ENCODE data around the gene NPAS3.

Gene NPAS3

DNA sequence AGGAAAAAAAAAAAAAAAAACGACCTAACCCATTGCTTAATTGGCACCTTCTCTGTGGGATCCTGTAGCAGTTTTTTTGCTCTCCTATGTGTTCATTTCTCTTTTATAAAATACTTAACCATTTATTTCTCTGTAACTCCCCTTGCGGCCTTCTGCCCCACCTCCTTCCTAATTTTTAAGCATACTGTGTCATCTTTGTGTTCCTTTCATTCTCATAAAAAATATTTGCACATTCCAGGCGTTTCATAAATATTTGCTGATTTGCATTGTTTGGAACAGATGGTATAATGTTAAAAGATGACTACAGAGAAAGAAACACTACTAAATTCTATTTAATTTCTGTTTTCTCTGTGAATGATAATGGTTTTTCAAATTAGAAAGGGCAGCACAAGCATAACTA lies 77.9 kb downstream of the NPAS3 start:
- DNase-seq (ENCODE audit: low read depth) = no peak

DNA sequence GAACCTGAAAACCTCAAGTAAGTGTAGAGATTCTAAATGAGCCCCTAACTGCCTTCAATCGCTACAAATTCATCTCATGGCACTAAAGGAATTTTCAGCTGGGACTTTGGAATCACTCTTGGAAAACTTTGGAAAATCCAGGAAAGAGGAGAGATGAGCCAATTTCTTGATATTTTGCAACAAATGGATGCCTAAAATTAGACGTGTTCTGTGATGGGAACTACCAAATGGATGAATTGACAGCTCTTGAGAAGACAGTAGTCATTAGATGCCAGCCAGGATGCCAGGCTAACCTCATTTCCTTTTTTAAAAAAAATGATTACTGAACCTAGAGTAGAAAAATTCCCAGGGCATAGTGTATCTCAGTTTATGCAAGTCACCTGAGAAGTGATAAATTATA lies 78.3 kb downstream of the NPAS3 start:
- no peak for DNase-seq (ENCODE audit: low read depth)

DNA sequence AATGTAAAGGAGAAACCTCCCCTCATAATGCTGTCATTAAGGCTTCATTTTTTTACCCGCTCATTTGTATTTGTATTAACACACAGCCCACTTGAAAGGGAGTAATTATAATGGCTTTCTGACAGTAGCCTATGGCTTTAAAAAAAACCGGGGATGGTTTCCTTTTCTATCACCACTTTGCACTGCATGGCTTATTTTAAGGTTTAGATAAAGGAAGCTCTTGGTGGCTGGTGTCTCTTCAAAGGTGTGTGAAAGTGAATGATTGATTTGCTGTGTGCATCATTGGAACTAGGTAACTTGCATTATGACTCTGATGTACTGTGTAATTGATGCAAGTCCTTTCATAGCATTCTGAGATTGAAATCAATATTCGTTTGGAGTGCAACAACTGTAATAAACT lies 80.7 kb downstream of the NPAS3 start:
- no peak for DNase-seq (ENCODE audit: low read depth)

DNA sequence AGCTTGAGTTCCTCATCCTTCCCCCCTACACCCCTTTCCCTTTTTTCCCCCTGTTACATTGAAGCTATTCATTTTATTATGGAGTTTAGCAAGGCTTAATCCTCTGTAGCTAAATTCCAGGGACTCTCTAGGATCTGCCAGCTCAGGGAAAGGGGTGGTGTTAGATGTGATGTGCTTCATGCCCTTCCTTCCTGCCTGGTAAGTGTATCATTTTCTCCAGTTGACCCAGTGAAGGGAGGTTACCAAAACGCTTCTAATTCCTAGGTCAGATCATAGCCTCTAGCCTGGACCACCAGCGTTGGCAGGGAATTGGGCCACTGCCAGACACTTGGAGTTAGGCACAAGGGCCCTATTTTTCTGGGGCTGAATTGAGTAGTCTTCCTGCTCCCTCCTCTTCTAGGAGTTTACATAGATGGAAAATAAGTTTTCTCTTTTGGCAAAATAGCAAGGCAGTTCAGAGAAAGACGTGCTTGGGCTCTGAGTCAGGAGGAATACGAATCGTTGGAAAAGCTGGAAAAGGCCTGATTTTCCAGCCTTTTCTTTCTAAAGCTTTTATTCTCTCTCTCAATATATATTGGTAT lies 88.3 kb downstream of the NPAS3 start:
- DNase-seq (ENCODE audit: low read depth) = no peak

DNA sequence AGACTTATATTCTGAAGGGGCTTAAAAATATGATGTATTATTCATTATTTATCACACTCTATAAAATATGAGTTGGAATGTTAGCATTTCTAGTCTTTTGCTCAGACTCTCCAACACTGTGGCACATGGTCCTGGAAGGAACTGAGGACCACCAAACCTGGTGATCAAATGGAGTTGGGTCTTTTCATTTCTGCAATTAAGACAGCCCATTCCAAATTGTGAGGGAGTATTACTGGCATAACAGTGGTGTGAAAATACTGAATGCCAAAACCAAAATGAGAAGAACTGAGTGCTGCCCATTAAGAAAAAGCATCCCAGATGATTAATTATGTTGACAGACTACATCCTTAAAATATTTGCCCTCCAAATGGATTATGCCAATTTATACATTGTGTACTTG lies 90.8 kb downstream of the NPAS3 start:
- DNase-seq (ENCODE audit: low read depth) = no peak

DNA sequence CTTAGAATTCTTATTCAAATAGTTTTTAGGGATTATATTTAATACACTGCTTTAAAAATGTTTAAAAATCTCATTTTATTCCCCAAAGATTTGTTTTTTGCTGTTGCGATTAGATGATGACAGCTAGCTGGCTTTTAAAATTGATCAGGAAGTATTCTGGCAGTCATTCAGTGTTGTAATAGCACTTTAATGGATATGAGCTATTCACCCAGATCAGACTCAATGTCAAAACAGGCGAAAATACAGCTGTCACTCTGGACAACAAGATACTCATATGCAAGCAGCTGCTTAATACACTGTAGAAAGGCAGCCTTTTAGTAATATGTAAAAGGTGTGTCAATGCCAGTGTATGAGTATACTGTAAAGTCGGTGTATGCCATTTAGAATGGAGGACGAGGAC lies 91.7 kb downstream of the NPAS3 start:
- DNase-seq (ENCODE audit: low read depth) = no peak

DNA sequence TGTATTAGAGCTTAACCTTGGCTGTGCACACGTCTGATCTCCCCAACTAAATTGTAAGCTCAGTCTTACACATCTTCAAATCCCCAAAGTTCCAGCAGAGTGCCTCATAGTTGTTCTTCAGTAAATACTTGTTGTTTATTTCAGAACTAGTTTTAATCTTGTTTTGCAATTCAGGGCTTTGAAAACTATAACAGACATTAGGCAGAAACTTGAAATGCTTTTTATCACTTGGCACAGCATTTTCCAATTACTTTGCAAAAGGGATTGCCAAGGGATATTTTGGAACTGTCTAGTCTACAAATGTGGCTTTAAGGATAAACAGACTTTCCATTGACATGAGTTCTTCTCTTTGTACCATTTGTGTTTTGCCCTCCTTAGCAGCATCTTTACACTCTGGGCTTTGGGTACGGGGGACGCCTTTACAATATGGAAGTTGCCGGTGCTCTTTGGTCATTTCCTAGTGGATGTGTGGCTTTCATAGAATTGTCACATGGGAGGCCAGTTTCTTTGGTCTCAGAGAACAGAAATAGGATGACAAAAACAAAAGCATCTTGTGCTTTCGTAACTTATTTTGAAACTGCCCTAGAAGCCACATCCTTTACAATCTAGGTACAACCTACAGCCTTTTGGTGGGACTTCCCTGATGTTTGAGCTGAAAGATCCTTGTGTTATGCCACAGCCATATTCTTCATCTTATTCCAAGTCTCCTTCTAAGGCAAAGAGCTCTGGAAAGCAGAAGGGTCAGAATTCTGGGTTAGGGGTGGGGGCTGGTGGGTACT lies 96.9 kb downstream of the NPAS3 start:
- DNase-seq (ENCODE audit: low read depth) = no peak

DNA sequence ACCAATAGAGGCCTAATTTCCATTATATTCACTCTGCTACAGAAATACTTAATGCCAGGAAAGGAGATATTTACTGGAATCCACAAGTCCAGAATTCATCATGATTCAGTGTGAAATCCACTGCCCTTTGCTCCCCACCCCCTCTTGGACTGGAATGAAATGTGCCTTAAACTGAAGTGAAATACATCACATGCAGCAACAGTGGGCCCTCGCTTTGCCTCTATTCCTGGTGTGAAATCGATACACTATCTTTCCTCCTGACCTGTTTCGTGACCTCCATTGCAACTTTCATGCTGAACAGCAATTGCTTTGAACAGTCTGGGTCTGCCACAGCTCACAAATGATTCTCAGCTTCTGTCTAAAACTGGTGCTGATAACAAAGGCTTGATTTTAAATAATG lies 100.6 kb downstream of the NPAS3 start:
- no peak for DNase-seq (ENCODE audit: low read depth)

DNA sequence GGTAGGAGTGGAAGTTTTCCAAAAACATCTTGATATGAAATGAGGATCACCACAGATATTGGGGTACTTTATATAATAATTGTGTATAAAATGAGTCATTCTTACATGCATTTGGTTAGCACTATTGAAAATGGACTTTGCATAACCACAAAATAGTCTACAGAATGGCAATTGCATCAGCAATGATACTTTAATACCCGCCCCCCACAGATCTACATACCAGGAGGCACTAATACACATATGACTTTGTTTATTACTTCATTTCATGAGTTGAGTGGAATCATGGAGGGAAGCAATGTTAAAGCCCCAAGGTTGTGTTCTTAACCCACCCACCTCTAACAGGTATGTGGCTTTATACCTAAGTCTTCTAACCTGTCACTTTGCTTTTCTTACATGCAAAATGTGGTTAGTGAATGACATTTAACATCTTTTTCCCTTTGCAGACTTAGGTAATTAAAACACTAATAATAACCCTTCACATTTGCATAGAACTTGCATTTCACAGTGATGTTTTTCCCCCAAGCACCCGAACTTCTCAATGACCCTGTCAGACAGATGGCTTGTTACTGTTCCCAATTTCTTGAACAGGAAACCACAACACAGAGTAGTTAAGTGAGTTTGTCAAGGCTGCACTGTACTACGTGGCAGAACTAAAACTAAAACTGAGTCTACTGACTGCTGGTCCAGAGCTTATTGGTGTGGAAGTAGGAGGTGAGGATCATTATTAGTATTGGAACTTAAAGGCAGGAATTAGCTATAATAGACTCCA lies 101.9 kb downstream of the NPAS3 start:
- DNase-seq (ENCODE audit: low read depth) = no peak

DNA sequence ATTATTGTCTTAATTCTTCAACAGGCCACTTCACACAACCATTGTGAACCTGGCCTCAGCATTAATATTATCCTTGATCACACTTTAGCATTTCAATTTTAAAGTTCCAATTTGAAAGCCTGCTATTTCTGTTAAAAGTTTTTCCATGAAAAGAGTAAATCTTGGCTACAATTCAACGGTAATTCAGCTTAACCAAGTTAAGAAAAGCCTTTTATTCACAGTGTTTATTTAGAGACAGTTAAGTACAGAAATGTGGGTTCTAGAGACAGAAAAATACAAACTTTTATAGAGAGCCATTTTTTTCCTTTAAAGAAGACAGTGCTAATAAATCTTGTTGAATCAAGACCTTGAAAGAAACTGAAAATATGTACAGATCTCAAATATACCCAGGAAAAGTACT lies 103.9 kb downstream of the NPAS3 start:
- no peak for DNase-seq (ENCODE audit: low read depth)

DNA sequence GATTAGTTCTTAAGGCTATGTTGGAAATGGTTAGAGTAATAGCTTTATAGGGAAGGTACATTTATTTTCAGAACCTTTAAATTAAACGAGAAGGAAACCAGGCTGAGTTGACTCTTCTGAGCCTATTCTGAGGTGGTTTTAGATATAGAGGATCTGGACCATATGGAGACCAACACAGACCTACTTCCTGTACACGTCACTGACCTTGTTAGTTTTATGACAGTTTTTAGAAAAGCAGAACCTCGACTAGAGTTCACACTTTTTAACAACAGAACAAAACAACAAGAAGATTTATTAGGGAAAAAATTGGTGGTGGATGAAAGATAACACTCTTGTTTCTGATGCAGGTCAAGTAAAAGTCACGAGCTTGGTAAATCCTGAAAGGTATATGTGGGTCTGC lies 107.1 kb downstream of the NPAS3 start:
- no peak for DNase-seq (ENCODE audit: low read depth)

DNA sequence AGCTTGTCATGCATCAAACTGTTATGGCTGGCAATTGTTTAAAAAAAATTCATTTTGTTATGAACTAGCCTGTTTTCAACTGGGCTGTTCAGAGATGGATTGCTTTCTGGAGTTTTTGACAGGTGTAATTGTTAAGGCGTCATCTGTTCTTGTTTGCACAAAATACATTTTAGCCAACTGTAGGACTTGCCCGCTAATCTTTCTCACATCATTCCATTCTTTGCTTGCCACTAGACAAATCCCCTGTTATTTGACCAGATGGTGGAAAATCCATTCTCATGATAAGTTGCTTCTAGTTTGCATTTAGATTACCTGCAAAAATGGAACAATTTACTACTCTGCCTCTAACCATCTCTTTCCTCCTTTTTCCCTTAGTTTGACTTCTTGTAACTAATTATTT lies 114.3 kb downstream of the NPAS3 start:
- no peak for DNase-seq (ENCODE audit: low read depth)

DNA sequence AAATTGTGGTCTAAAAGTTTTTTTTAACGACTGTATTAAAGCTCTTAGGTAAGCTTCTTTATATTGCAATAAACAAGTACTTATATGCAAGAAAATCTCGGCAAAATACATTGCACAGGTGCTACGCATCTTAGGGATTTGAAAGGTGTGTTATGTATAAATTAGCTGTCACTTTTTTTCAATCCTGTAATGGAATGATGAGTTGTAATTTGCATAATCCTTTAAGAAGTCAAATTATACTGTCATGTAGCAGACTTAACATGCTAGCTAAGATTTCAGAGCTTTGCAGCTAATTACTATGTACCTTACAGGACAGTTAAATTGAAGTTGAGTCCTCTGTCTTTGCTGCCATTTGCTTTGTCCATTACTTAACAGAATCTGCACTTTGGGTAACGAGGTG lies 117.5 kb downstream of the NPAS3 start:
- no peak for DNase-seq (ENCODE audit: low read depth)

DNA sequence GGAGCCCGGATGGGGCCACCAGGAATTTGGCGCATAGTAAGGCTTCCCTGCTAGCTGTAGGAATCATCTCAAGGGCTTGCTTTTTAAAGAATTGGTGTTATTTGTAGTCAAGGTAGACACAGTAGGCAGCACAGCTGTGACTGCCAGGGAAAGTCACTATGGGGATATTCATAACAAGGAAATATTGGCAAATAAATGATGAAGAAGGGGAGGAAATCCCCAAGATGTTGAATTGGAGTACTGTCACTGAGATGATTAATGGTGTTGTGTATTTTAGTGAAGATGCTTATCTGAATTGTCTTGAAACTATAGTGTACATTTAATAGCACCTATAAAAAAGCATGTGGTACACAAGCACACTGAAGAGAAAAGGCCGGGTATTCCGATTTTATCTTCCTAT lies 118.9 kb downstream of the NPAS3 start:
- no peak for DNase-seq (ENCODE audit: low read depth)

DNA sequence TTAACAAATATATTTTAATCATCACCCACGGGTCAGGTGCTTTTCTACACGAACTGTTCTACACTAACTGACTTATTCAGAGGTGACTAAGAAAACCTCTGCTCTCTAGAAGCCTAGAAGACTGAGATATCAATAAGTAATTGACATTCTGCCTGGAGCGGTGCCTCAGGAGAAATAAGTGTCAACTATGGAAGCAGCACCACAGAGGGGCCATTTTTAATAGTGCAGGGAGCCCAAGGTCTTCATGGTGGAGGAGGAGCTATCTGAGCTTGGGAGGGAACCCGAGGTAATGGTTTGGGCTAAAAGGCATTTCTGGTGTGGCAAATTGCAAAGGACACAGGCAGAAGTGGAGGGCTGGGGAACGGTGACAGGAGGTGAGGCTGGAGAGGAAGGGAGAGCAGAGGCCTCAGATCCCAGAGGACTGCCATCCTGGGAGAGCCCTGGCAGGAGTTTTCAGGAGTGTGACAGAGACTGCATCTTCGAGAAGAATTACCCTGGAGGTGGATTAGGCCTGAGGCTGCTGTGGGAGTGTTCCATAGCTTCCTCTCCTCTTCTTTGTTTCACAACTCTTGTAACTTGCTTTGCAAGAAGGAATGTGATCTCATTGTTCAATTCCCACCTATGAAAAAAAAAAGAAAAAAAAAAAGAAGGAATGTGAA lies 123.1 kb downstream of the NPAS3 start:
- DNase-seq (ENCODE audit: low read depth) = peak; percentile 57

DNA sequence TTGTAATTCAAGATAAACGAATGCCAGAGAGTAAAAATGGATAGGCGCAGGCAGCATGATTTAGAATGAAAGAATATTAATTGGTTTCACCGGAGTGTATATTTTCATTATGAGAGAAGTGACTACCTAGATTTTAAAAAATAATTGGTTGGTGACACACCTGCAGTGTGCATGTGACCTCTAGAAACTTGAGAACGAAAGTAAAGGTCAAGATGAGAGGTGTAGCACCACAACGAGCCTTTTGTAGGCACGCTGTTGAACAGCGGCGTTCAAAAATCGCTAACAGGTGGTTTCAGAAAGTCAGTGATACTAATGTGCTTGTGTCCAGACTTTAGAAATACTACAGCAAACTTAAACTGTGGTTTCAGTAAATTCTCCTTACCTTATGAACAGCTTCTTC lies 123.8 kb downstream of the NPAS3 start:
- DNase-seq (ENCODE audit: low read depth) = no peak

DNA sequence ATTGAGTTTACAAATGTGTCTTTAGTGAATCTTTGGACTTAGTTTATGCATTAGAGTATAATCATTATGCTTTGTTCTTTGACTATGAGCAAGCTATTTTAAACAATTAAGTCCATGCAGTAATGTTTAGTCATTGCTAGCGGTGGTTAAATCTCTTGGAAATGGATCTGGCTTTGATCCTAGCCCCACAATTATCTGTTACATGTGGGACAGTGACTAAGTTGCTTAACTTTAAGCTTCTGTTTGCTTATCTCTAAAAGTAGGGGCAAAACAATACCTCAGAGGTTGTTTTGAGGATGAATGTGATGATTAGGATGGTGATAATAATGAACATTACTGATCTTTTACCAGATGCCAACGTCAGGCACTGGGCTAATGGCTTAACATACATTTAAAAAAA lies 124.2 kb downstream of the NPAS3 start:
- peak; percentile 55 for DNase-seq (ENCODE audit: low read depth)

DNA sequence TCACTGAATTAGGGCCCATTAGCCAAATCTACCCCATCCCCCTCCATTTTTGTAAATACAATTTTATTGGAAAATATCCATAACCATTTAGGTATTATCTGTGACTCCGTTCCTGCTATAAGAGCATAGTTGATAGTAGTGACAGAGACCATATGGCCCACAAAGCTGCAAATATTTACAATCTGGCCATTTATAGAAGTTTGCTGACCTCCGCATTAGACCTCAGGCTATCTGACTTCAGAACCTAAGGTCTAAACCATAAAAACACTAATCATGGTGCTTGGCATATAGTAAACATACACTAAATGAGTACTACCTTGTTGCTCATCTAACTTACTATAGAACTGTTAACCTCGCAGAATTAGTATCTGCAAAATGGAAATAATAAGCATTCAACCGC lies 124.8 kb downstream of the NPAS3 start:
- no peak for DNase-seq (ENCODE audit: low read depth)

DNA sequence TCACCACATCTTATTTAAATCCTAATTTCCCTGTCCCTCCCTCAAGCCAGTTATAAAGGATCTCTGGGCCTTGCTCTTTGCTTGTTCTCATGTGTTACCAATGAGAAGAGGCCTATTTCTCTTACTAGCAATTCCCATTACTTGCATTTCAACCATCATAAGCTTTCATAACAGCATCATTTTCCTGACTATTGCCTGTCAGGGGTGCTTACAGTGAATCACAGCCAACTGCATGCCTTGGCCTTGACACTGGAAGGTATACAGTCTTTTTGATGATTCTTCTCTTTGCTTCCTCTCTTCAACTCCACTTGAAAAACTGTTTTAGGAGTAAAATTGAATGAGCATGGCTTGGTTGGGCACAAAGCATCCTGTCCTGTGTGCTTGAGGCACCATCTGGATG lies 127.0 kb downstream of the NPAS3 start:
- DNase-seq (ENCODE audit: low read depth) = no peak

DNA sequence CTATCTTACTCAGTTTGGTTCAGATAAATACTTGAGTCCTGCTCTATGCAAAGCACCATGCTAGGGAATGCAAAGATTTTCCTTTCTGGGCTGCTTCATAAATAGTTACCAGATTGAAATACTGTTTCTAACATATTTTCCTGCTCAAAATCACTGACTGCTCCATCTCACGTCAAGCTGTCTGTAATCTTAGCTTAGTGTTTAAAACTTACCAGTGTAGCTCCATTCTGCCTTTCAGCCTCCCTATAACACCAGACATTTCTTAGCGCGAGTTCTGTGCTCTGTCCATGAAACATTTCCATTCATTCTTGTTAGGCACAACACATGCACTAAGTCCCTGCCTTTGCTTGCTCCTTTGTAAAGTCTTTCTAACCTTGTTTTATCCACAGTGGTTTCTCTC lies 129.4 kb downstream of the NPAS3 start:
- no peak for DNase-seq (ENCODE audit: low read depth)

DNA sequence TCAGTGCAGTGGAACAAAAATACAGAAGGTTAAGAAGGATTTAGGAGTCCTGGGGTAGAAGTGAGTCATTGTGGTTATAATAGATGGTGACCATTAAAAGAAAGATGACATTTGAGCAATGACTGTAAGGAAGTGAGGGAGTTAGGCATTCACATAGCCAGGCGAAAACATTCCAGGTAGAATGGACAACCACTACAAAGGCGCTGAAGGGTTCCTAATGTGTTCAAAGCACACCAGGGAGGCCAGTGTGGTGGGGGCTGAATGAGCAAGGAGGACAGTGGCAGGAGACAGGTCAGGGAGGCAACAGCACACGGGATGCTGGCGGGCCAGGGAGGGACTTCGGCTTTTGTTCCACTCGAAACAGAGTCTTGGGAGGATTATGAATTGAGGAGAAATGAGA lies 129.9 kb downstream of the NPAS3 start:
- no peak for DNase-seq (ENCODE audit: low read depth)

DNA sequence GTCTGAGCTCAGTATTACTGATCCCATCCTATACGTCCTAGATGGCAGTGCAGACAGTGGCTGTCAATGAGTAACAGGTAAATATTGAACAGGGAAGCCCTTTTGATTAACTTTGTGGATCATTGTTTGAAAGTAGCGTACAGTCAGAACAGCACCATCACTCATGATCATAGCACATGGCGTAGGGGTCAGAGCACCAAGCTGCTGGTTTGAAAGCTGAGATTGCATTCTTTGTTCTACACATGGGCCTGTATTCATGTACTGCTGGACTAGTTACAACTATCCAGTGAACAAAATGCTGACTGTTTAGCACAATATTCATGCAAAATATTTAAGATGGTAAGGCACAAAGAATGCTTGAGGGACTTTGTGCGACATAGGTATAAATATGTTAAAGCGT lies 131.8 kb downstream of the NPAS3 start:
- DNase-seq (ENCODE audit: low read depth) = no peak

DNA sequence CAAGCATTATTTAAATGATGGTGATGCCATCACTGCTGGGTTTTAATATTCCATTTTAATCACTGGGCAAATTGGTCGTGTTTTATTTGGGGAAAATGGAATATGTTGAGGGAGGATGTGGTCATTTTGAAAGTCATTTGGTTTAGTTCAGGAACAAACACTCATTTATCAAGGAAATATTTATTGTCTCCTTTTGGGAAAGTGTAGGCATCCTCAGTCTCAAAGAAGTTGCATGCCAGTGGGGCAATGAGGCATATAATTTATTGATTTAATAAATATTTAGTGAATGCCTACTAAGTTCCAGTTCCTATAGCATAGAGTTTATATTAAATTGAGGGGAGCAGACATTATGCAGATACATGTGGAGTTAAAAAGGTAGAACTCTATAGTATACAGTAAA lies 134.3 kb downstream of the NPAS3 start:
- no peak for DNase-seq (ENCODE audit: low read depth)
